B cell (primary cell): Measurements from ENCODE around the gene OLFML2B.

ENCODE experiments used
- EZH2 ChIP-seq: IDR thresholded peaks from 2 replicates; pipeline ENCODE4 v1.6.1; 2012; ENCODE audit warnings: borderline replicate concordance, low read depth, mild to moderate bottlenecking, moderate library complexity, low read length; ENCODE audit not compliant: insufficient read depth, poor library complexity, severe bottlenecking
- TF ChIP-seq, protein P1 (sequence below): fragments of 200-600 bp; IDR thresholded peaks from one replicate; pipeline ENCODE4 v1.8.0; 2022; ENCODE audit warnings: antibody characterized with exemption, mild to moderate bottlenecking

DNA sequence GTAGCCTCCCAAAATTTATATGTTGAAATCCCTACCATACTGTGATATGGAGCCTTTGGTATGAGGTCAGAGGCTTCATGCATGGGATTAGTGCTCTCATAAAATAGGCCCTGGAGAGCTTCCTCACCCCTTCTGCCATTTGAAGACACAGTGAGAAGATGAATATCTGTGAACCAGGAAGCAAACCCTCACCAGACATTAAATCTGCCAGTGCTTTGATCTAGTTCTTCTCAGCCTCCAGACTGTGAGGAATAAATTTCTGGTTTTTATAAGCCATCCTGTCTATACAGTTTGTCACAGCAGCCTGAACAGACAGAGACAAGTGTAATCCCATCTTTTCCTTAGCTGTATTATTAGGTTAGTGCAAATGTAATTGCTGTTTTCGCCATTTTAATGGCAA, 88.4 kb downstream of the OLFML2B start:
- no peak for TF ChIP-seq EZH2
- TF ChIP-seq, protein P1, sequence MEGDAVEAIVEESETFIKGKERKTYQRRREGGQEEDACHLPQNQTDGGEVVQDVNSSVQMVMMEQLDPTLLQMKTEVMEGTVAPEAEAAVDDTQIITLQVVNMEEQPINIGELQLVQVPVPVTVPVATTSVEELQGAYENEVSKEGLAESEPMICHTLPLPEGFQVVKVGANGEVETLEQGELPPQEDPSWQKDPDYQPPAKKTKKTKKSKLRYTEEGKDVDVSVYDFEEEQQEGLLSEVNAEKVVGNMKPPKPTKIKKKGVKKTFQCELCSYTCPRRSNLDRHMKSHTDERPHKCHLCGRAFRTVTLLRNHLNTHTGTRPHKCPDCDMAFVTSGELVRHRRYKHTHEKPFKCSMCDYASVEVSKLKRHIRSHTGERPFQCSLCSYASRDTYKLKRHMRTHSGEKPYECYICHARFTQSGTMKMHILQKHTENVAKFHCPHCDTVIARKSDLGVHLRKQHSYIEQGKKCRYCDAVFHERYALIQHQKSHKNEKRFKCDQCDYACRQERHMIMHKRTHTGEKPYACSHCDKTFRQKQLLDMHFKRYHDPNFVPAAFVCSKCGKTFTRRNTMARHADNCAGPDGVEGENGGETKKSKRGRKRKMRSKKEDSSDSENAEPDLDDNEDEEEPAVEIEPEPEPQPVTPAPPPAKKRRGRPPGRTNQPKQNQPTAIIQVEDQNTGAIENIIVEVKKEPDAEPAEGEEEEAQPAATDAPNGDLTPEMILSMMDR = no peak
